Stimulated activated CD8-positive, alpha-beta memory T cell treated with anti-CD3 and anti-CD28 coated beads, Interleukin-12 subunit alpha, Interleukin-12 subunit beta, amount 100 ng/mL, for 24 hours (primary cell): ENCODE data around the gene KRTAP12-2.
"Not testable (repeated sequence)": the region's sequence is repeated elsewhere in the genome, so short reads cannot be mapped to it uniquely, and the experiment has no call there.

Source experiments
- DNase-seq: peaks from one replicate; pipeline ENCODE4 v3.0.0-alpha.2; 2020; ENCODE audit errors: extremely low read depth

The KRTAP12-2 gene

DNA sequence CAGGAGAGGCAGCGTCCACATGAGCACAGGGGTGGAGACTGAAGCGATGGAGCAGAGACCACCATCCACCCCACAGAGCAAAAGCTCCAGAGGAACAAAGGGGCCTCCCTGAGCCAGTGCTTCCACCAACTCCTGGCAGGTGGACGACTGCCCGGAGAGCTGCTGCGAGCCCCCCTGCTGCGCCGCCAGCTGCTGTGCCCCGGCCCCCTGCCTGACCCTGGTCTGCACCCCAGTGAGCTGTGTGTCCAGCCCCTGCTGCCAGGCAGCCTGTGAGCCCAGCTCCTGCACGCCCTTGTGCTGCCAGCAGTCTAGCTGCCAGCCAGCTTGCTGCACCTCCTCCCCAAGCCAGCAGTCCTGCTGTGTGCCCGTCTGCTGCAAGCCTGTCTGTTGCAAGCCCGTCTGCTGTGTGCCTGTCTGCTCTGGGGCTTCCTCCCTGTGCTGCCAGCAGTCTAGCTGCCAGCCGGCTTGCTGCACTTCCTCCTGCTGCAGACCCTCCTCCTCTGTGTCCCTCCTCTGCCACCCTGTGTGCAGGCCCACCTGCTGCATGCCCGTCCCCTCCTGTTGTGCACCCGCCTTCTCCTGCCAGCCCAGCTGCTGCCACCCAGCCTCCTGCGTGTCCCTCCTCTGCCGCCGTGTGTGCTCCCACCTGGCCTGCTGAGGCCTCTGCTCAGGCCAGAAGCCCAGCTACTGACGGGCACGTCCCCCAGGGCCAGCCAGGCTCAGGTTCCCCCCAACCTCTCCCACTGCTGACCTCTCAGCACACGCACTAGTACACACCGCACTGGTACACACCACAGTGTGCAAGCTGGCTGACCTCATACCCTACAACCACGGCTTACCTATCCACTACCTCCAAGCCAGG lies 35.6 kb upstream of the KRTAP12-2 start:
- no peak for DNase-seq

DNA sequence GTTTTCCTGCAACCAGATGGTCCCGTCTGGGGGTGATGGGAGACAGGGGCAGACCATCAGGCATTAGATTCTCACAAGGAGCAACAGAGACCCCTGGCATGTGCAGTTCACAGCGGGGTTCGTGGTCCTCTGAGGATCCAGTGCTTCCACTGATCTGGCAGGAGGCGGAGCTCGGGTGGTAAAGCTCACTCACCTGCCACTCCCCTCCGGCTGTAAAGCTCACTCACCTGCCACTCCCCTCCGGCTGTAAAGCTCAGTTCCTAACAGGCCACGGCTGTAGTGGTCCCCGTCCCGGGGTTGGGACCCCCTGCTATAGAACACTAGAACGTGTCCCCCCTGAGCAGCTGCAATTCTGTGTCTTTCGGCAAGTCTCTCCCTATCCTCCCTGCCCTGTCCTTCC lies 34.8 kb upstream of the KRTAP12-2 start:
- DNase-seq: no peak

DNA sequence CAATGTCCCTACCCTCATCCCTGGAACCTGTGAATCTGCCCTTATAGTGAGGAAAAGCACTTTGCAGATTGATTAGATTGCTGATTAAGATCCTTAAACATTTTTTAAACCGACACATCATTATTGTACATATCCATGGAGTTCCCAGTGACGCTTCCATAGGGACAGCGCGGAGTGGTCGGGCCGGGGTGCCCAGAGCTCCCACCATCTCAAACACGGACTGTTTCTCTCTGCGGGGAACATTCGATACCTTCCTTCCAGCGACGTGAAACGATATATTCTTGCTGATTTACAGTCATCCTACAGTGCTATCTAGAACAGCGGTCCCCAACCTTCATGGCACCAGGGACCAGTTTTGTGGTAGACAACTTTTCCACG lies 34.3 kb upstream of the KRTAP12-2 start:
- no peak for DNase-seq

DNA sequence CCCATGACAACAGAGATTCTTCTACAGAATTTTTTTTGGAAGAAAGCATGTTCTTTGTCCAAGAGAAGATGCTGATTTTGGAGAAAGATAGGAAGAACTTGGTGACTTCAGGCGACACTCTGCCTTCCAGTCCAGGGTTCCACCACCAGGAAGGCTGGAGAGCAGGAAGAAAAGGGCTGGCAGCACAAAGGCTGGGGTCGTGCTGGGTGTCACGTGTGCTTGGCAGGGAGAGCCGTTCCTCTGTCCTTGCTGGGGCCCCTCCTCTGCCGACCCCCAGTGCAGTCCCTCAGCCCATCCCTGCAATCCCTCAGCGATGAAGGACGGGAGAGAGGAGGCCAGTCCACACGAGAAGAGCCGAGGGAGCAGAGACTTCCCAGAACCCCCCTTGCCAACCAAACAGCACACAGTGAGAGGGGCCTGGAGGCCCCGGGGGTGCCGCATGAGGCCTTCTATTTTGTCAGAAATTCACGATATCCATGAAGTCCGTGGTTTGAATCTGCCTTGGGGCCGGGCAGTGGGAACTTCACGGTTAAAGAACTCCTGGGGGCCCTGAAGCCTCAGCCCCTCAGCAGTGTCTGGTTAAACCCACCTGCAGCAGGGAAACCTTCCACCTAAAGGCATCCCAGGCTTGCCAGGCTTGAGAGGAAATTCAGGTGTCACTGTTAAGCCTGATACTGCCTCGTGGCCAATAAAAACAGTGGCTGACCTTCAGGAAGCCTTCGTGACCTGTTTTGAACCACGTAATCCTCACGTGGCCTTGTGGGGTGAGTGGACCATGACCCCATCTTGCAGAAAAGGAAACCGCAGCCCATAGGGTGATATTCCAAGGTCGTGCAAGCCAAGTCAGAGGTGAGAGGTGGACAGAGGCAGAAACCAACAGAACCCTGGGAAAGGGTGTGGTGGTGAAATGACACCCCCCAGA lies 33.6 kb upstream of the KRTAP12-2 start:
- DNase-seq: no peak

DNA sequence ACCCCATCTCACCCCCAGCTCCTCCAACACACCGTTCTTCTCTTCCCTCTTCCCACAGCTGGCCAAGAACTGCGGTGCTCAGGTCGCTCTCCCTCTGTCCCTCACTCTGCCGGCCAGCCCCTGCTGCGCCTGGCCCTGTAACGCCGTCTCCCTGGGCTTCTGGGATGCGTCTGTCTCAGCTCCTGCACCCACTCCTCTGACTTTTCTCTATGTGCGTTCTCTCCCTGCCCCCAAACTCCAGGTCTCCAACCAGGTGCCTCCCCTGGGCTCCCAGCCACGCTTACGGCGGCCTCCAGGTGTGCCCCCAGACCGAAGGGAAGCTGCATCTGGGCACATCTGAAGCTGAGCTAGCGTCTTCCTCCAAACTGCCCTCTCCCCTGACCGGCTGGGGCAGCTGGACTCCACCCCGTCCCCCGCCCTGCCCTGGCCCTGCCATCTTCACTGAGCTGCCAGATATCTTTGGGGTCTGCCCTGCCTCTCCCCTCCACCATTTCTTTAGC lies 32.8 kb upstream of the KRTAP12-2 start:
- no peak for DNase-seq

DNA sequence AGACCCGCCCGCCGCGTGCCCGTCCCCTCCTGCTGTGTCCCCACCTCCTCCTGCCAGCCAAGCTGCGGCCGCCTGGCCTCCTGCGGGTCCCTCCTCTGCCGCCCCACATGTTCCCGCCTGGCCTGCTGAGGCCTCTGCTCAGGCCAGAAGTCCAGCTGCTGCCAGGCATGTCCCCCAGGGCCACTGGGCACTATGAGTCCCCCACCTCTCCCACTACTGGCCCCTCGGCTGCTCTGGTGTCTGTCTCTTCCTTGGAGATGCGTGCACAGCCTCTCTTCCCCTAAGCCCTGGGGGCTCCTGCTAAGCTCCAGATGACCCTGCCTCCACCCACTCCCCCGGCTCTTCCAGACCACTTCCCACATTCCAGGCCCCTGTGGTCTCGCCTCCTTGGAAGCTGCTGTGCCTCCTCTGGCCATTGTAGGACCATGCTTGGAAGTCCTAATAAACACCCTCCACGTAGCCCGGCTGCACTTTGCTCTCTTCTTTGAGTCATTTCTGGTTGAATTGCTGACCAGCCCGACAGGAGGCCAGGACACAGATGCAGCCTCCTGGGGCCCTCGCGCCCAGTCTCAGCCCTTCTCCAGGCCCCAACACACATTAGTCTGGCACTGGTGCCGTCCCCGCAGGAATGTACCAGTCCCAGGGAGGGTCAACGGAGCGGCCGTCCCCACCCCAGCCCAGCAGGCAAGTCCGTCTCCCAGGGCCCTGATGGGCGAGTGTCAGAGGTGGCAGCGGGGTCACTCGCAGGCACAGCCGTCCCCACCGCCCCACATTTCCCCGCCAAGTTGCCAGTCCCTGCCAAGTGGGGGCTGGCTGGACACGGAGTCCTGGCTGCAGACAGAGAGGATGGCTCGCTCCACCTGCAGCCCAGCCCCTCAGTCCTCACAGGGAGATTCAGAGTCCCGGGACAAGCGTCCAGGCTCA lies 31.3 kb upstream of the KRTAP12-2 start:
- DNase-seq: no peak

DNA sequence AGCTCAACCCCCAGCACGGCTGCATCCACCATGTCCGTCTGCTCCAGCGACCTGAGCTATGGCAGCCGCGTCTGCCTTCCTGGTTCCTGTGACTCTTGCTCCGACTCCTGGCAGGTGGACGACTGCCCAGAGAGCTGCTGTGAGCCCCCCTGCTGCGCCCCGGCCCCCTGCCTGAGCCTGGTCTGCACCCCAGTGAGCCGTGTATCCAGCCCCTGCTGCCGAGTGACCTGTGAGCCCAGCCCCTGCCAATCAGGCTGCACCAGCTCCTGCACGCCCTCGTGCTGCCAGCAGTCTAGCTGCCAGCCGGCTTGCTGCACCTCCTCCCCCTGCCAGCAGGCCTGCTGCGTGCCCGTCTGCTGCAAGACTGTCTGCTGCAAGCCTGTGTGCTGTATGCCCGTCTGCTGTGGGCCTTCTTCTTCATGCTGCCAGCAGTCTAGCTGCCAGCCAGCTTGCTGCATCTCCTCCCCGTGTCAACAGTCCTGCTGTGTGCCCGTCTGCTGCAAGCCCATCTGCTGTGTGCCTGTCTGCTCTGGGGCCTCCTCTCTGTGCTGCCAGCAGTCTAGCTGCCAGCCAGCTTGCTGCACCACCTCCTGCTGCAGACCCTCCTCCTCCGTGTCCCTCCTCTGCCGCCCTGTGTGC lies 30.6 kb upstream of the KRTAP12-2 start, which contains the start of gene KRTAP10-12:
Gene KRTAP10-12 (plus strand): TSS at position 1 of the 639 bp plus-strand sequence. CDS start 30 bp downstream, at position 31.
- not testable (repeated sequence) for DNase-seq

DNA sequence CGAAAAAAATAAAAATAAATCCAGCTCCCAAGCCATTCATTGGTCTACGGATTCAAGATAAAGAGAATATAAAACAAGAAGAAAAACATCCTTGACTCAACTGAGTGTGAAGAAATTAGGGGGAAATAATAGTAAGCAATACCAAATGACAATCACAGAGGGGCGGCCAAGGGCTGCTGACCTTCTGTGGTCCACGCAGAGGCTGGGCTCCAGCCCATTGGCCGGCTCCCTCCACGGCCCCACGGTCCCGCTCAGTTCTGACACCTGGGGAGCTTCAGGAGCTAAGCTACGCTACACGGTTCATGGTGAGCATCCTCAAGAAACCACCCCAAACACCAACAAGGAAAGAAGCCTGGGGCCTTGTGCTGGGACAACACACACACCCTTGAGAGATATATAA lies 29.8 kb upstream of the KRTAP12-2 start:
- no peak for DNase-seq

DNA sequence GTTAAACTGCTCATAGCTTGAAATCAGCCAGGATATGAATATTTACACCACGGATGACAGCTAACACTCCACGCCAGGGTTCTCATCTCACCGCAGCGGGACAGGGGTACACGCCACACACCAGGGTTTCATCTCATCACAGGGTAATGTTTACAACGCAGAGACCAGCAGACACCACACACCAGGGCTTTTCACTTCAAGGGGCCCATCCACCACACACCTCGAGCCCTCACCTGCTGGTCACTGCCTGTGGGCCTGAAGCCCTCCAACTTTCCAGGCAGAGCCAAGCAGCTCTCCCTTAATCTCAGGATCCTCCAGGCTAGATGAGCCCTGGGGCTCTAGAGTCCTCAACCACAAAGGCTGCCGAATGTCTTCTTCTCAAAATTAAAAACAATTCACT lies 28.9 kb upstream of the KRTAP12-2 start:
- no peak for DNase-seq

DNA sequence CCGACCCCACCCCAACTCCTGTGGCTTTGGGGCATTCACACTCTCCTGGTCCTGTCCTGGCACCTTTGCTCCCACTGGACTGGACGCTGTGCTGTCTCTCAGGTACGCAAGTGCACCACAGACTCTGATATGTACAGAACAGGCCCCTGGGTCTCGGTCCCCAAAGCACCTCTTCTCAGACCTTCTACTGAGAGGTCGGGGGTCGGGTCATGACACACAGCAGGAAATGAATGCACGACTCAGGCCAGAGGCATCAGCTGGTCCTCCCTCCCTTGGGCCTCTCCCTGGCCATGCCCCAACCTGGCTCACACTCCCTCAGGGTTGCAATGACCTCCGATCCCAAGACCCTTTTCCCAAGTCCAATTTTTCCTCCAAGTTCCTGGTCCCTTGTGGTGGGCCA lies 28.5 kb upstream of the KRTAP12-2 start:
- DNase-seq: no peak

DNA sequence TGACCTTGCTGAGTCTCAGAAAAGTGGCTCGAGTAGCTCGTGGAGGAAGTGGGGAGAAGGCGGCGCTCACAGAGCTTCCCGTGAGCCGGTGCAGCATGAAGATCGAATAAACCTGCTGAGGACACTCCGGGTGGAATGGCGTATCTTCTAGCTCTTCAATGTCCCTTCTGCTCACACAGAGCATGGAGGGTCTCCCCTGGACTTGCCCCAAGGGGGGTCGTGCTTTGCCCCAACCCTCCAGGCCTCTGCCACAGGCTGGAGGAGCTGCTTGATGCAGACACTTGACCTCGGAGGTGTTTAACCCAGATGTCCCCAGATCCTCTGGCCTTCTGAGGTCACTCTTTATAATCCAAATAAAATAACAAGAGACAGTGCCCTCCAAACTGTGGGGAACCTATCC lies 28.0 kb upstream of the KRTAP12-2 start:
- no peak for DNase-seq

DNA sequence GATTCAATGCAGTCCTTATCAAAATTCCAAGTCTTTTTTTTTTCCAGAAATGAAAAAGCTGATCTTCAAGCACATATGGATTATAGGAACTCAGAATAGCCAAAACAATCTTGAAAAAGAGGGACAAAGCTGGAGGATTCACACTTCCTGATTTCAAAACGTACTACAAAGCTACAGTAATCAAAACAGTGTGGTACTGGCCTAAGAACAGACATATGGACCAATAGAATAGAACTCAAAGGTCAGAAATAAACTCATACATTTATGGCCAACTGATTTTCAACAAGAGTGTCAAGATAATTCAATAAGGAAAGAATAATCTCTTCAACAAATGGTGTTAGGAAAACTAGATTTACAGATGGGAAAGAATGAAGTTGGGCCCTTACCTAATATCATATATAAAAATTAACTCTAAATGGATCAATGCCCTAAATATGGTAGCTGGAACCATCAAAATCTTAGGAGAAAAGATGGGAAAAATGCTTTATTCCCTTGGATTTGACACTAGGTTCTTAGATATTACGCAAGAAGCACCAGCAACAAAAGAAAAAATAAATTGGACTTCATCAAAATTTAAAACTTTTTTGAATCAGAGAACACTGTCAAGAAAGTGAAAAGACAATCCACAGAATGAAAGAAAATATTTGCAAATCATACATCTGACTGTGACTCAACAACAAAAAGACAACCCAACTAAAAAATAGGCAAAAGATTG lies 26.2 kb upstream of the KRTAP12-2 start:
- DNase-seq: no peak

DNA sequence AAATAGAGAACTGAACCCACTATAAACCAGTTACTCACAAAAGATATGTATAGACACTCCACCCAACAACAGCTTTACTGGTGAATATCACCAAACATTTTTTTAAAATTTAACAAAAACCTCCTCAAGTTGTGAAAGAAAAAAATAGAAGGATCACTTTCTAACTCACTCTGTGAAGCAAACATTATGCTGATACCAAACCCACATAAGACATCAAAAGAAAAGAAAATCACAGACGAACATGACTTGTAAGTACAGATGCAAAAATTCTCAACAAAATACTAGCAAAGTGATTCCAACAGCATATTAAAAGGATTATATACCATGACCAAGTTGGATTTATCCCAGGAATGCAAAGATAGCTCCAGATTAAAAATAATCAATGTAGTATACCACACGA lies 25.0 kb upstream of the KRTAP12-2 start:
- no peak for DNase-seq

DNA sequence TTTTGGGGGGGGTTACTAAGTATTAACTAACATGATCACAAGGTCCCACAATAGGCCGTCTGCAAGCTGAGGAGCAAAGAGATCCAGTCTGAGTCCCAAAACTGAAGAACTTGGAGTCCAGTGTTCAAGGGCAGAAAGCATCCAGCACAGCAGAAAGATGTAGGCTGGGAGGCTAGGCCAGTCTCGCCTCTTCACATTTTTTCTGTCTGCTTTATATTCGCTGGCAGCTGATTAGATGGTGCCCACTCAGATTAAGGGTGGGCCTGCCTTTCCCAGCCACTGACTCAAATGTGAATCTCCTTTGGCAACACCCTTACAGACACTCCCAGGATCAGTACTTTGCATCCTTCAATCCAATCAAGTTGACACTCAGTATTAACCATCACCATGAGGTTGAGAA lies 23.0 kb upstream of the KRTAP12-2 start:
- DNase-seq: not testable (repeated sequence)

DNA sequence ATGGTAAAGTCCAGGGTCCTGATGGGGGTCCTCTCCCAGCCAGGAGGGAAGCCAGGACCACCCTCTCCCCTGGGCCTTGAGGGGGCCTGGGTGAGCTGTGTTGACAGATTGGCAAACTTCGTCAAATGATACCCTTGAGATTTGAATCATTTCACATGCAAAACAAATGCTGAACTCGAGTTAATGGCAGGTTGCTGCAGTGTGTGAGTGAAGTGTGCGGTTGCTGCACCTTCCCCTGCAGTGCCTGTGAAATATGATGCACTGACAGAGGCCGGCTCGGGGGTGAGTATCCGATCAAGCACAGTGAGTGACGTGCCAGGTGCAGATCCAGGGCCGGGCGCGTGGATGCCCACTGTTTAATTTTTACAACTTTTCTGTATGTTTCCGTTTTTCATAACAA lies 20.9 kb upstream of the KRTAP12-2 start:
- DNase-seq: no peak

DNA sequence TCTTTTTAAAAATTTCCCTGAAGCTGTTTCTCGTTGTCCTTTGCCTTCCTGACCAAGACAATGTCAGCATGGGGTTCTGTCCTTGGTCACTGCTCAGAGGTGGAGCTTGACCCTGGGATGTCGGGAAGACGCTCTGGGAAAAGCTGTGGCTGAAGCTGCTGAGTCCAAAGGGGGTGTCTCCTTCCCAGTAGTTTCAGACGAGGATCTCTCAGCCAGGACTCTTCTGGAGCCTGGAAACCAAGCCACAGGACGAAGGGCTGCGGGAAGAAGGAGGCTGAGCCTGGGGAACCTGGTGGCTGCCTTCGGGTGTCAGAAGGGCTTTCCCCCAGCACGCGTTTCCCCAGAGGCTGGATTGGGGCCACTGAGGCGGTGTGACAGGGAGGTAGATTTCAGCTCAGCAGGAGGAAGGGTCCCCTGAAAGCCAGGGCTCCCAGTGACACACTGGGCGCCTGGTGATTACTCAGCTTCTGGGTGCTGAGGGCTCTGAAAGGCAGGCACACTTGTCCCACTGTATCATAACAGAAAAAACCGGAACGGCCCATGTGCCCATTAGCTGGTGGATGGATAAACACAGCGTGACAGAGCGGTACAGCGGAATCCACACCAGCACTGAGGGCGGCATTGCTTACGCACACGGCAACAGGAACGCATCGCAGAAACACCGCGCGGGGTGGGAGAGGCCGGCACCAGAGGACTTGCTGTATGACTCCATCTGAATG lies 20.3 kb upstream of the KRTAP12-2 start:
- no peak for DNase-seq

DNA sequence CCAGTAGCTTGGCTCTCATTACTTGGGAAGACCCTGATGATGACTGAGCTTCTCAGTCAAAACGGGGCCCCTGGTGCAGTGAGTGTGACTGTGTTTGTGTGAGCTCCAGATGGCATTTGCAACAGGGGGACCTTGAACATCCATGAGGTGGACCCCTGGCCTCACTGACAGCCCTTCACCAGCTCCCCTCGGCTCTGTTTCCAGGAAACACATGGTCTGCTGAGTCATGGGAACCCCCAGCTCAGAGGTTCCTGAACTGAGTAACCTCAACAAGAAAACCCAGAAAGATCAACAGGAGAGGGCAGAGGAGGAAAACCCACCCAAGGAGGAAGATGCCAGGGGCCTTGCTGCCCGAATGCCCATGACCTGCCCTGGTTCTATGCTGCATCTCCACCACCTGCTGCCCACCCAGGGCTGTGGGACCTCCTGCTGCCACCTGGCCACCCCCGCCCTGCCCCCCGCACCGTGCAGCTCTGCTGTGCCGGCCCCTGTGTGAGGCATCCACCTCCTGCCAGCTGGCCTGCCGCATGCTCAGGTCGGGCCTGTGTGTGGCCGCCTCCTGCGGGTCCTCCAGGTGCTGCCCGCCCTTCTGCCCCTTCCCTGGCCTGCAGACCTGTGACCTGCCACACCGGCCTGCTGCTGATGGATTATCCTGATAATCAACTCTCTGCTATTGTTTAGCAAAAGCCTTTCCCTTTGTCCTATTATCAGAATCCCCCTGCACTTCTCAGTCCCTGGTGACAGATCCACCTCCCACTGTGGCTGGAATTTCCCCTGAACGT lies 19.5 kb upstream of the KRTAP12-2 start:
- no peak for DNase-seq

DNA sequence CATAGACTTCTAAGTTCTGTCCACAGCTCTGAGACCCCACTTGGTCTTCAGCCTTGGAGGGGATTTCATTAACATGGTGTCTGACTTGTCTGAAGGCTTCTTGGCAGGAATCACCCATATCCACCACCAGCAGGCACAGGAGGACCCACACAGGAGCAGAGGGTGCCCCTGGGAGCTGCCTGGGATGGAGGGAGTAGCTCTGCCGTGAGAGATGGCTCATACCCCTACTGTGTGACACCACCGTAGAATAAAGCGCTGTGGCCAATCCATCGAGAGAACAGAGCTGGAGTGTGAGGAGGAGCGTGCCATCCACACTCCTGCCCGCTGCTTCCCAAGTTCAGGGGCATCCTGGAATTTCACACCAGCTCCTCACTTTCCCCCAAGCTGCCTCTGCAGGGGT lies 18.3 kb upstream of the KRTAP12-2 start:
- not testable (repeated sequence) for DNase-seq

DNA sequence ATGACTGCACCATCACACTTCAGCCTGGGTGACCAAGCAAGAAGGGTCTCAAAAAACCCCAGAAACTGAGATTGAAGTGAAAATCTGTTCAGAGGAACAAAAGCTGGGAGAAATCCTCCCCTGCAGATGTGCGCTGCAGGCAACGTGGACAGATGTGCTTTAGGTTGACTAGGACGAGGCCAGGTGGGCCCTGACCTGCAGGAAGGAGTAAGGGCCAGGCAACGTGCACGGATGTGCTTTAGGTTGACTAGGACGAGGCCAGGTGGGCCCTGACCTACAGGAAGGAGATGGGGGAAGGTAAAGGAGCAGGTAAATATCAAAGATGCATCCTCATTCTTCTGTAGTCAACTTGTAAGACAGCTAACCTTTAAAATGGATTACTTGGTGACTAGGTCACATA lies 17.8 kb upstream of the KRTAP12-2 start:
- no peak for DNase-seq
